ENCODE data around the gene MPL. TPM values are rescaled to one million over a fixed set of nuclear protein-coding genes. Genes with fewer than 3 reads are reported as not detected.
A peak's percentile ranks its signal among the peaks of the same experiment; 100 is the strongest.

Gene MPL
- total and polyA plus RNA-seq, 7 donors, result not detected

DNA sequence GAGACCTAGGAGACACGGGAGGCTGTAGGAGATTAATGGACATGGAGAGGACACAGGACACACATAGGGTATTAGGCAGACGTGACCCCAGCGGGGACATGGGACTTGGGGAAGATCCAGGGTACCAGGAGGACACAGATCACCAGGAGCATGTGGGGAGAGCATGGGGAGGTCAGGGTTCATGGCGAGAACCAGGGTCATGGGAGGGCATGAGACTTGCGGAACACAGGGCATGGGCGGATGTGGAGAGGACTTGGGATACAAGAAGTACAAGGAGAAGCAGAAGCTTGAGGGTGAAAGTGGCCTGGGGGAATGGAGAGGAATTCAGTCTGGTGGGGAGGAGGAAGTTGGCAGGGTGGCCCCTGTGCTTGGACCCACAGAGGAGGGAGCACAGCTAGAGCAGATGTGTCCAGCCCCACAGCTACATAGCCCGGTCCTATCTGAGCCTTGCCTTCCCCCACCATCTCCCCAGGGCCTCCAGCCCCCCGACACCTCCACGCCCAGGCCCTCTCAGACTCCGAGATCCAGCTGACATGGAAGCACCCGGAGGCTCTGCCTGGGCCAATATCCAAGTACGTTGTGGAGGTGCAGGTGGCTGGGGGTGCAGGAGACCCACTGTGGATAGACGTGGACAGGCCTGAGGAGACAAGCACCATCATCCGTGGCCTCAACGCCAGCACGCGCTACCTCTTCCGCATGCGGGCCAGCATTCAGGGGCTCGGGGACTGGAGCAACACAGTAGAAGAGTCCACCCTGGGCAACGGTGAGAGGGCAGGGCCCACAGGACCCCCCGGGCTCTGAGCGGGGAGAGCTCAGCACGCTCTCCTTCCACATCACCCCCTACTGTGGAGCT lies 24.7 kb upstream of the MPL start:
- TF ChIP-seq POLR2A (IDR thresholded peaks at IDR 0.05) (no peak), EP300 (IDR thresholded peaks at IDR 0.05) (no peak), POLR2AphosphoS5 (IDR thresholded peaks at IDR 0.05) (no peak)
- TF ChIP-seq, protein P1, sequence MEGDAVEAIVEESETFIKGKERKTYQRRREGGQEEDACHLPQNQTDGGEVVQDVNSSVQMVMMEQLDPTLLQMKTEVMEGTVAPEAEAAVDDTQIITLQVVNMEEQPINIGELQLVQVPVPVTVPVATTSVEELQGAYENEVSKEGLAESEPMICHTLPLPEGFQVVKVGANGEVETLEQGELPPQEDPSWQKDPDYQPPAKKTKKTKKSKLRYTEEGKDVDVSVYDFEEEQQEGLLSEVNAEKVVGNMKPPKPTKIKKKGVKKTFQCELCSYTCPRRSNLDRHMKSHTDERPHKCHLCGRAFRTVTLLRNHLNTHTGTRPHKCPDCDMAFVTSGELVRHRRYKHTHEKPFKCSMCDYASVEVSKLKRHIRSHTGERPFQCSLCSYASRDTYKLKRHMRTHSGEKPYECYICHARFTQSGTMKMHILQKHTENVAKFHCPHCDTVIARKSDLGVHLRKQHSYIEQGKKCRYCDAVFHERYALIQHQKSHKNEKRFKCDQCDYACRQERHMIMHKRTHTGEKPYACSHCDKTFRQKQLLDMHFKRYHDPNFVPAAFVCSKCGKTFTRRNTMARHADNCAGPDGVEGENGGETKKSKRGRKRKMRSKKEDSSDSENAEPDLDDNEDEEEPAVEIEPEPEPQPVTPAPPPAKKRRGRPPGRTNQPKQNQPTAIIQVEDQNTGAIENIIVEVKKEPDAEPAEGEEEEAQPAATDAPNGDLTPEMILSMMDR (IDR thresholded peaks at IDR 0.05), result no peak
- DNase-seq, result no peak
- Histone ChIP-seq H3K9me3 (no peaks in the 10 kb centered on the region), H3K27ac (no peak overlapping the region), H3K4me3 (no peak overlapping the region), H3K27me3 (no peaks in the 10 kb centered on the region), H3K4me1 (no peaks in the 10 kb centered on the region), H3K36me3 (no peaks in the 10 kb centered on the region)
- intact Hi-C loops (cut with DNase I), result no loop called here
- 94 to 96% methylated on average over 24 of the region's 24 CpGs for WGBS, 2 donors

DNA sequence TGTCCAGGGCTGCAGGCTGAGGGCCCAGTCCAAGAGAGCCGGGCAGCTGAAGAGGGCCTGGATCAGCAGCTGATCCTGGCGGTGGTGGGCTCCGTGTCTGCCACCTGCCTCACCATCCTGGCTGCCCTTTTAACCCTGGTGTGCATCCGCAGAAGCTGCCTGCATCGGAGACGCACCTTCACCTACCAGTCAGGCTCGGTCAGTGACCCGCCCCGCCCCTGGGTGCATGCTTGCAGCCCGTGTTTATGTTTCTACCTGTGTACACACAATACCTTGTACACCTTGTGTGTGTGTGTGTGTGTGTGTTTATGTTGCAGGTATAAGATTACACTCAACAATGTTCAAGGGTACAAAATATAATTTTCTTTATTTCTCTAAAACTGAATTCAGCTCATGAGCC lies 23.8 kb upstream of the MPL start:
- TF ChIP-seq POLR2AphosphoS5 (IDR thresholded peaks at IDR 0.05), result no peak
- no peak for TF ChIP-seq EP300 (IDR thresholded peaks at IDR 0.05)
- no peak for TF ChIP-seq POLR2A (IDR thresholded peaks at IDR 0.05)
- TF ChIP-seq, protein P1 (IDR thresholded peaks at IDR 0.05), result no peak
- no peak overlapping the region for H3K27ac ChIP-seq
- intact Hi-C loops (cut with DNase I), result no loop called here
- H3K36me3 ChIP-seq, result no peaks in the 10 kb centered on the region
- WGBS, 2 donors, result 28 to 74% methylated on average over 10 of the region's 10 CpGs
- H3K4me1 ChIP-seq, result no peaks in the 10 kb centered on the region
- H3K4me3 ChIP-seq, result no peak overlapping the region
- no peaks in the 10 kb centered on the region for H3K9me3 ChIP-seq
- no peak for DNase-seq
- no peaks in the 10 kb centered on the region for H3K27me3 ChIP-seq

DNA sequence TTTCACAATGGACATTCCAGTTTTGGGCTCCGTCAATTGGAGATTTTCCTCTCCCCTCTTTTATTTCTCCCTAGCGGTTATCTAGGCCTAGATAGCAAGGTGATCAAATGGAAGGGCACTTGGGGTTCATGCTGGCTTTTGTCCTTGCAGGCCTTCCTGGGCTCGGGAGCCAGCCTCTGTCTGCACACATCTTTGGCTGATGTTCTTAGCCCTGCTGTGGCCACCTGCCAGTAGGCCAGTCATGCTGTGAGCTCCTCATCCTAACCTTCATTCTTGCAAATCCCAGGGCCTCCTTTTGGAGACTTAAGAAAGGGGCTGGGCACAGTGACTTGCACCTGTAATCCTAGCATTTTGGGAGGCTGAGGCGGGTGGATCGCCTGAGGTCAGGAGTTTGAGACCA lies 23.4 kb upstream of the MPL start:
- intact Hi-C loops (cut with DNase I), result no loop called here
- TF ChIP-seq, protein P1 (IDR thresholded peaks at IDR 0.05), result no peak
- TF ChIP-seq EP300 (IDR thresholded peaks at IDR 0.05) (no peak), POLR2AphosphoS5 (IDR thresholded peaks at IDR 0.05) (no peak)
- 95 to 96% methylated on average over 5 of the region's 5 CpGs for WGBS, 2 donors
- DNase-seq, result peak; percentile 19
- Histone ChIP-seq H3K36me3 (no peaks in the 10 kb centered on the region), H3K27me3 (no peaks in the 10 kb centered on the region), H3K4me3 (no peak overlapping the region), H3K4me1 (no peaks in the 10 kb centered on the region), H3K9me3 (no peaks in the 10 kb centered on the region), H3K27ac (no peak overlapping the region)

DNA sequence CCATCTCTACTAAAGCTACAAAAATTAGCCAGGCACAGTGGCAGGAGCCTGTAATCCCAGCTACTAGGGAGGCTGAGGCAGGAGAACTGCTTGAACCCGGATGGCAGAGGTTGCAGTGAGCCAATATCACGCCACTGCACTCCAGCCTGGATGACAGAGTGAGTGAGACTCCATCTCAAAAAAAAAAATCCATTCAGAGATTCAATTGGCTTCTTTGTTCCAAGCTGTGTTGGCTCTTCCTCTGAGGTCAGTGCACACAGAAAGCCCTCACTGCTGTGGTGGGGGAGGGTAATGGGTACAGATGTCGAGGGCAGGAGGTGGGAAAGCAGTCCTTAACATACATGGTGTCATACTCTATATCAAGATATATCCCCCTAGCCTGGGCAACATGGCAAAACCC lies 22.1 kb upstream of the MPL start:
- H3K36me3 ChIP-seq, result no peaks in the 10 kb centered on the region
- TF ChIP-seq EP300 (IDR thresholded peaks at IDR 0.05), result no peak
- TF ChIP-seq, protein P1 (IDR thresholded peaks at IDR 0.05), result no peak
- TF ChIP-seq POLR2AphosphoS5 (IDR thresholded peaks at IDR 0.05), result no peak
- TF ChIP-seq POLR2A (IDR thresholded peaks at IDR 0.05), result no peak
- no peaks in the 10 kb centered on the region for H3K9me3 ChIP-seq
- no peak overlapping the region for H3K27ac ChIP-seq
- intact Hi-C loops (cut with DNase I), result no loop called here
- DNase-seq, result peak; percentile 4
- H3K4me3 ChIP-seq, result no peak overlapping the region
- no peaks in the 10 kb centered on the region for H3K4me1 ChIP-seq
- no peaks in the 10 kb centered on the region for H3K27me3 ChIP-seq
- WGBS, 2 donors, result 90 to 94% methylated on average over 3 of the region's 3 CpGs
